Naive B cell (primary cell): ENCODE data around the gene EPG5. TPM values are rescaled to one million over a fixed set of nuclear protein-coding genes. Genes with fewer than 3 reads are reported as not detected.

ENCODE experiments used
- ATAC-seq, 2 donors: fragments of 150-1000 bp; cut with Tn5 transposase; 2 replicates each; pipeline ENCODE4 v1.10.0; 2021; ENCODE audit warnings: low read depth in 2 of 2, mild to moderate bottlenecking in 2 of 2, moderate library complexity in 2 of 2
- DNase-seq: peaks from one replicate; pipeline ENCODE4 v3.0.0; 2022
- H3K27ac Mint-ChIP-seq, 6 donors: one replicate each; pipeline ENCODE4 v1.8.0; 2020 to 2022; ENCODE audit warnings: mild to moderate bottlenecking in 6 of 6, mixed read lengths in 6 of 6, moderate library complexity in 5 of 6, inconsistent platforms in 2 of 6
- H3K27me3 Mint-ChIP-seq, 3 donors: one replicate each; pipeline ENCODE4 v1.8.0; 2021 to 2022; ENCODE audit warnings: mixed read lengths in 3 of 3, mild to moderate bottlenecking in 1 of 3
- H3K36me3 Mint-ChIP-seq, 2 donors: one replicate each; pipeline ENCODE4 v1.8.0; 2020 to 2022; ENCODE audit warnings: mixed read lengths in 2 of 2, inconsistent platforms in 1 of 2, mild to moderate bottlenecking in 1 of 2
- H3K4me1 Mint-ChIP-seq, 3 donors: one replicate each; pipeline ENCODE4 v1.8.0; 2020 to 2022; ENCODE audit warnings: mixed read lengths in 3 of 3, inconsistent platforms in 1 of 3, mild to moderate bottlenecking in 1 of 3, moderate library complexity in 1 of 3
- H3K4me3 Mint-ChIP-seq, 8 donors: one replicate each; pipeline ENCODE4 v1.8.0; 2020 to 2022; ENCODE audit warnings: mild to moderate bottlenecking in 8 of 8, mixed read lengths in 8 of 8, moderate library complexity in 8 of 8, inconsistent platforms in 2 of 8
- H3K9me3 Mint-ChIP-seq, 7 donors: one replicate each; pipeline ENCODE4 v1.8.0; 2020 to 2022; ENCODE audit warnings: mixed read lengths in 7 of 7, mild to moderate bottlenecking in 5 of 7, inconsistent platforms in 2 of 7, moderate library complexity in 1 of 7
- polyA plus RNA-seq, 6 donors: library from polyadenylated mRNA; unstranded; fragments of 300-500 nt; fragmentation: Illumina TruSeq; gene quantifications; one replicate each; pipeline ENCODE4 v1.2.3, GENCODE V29; 2021; ENCODE audit warnings: low read depth in 6 of 6

Gene EPG5
- polyA plus RNA-seq, 6 donors from 2014 or later: 3.4 to 6.9 (median 5.4) TPM

DNA sequence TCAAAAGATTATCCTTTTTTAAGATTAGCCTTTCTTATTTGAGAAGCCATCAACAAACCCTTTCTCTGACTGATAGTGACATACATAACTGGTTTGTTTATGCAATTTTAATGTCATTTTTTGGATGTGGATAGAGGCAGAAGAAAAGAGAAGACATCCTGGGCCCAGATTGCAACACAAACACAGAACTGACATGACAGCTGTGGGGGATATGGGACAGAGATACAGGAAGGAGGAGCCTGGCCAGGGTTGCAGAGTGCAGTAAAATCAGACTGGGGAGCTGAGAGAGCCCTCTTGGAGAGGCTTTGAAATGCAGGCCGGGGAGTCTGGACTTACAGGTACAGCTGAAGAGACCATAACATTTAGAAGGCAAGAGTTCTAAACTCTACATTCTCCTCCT is 76.5 kb downstream of the EPG5 start:
- H3K9me3 Mint-ChIP-seq: no peaks in the 10 kb centered on the region
- no peaks in the 10 kb centered on the region for H3K27me3 Mint-ChIP-seq
- H3K4me1 Mint-ChIP-seq: no peaks in the 10 kb centered on the region
- ATAC-seq (no peak), DNase-seq (no peak)
- H3K4me3 Mint-ChIP-seq: no peak overlapping the region
- peak overlapping the region in 2 of 6 donors; percentile 6 to 48 for H3K27ac Mint-ChIP-seq
- H3K36me3 Mint-ChIP-seq: peaks cover 12 to 30% of the 10 kb centered on the region in 2 donors

DNA sequence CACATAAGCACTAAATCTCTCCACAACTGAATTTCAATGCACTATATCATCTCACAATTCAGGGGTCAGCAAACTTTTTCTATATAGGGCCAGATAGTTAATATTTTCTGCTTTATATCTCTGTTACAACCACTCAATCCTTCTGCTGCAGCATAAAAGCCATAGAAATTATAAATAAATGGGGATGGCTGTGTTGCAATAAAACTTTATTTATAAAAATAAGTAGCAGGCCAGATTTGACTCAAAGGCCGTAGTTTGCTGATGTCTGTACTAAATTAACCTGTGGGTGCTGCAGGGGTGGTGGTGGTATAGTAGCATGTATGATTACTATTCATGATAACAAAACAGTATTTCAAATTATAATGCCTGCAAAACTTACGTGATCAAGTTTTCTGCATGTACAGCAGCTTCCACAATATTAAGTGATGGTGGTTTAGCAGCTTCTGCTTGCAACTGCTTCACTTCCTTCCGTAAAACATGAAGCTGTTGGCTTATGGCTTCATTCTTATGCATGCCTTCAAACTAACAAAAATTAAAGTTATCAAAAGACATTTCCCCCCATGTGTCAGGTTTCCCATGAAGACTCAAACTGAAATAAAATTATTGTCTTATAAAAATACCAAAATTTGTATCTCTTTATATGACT is 77.6 kb downstream of the EPG5 start:
- H3K27me3 Mint-ChIP-seq: no peaks in the 10 kb centered on the region
- no peaks in the 10 kb centered on the region for H3K9me3 Mint-ChIP-seq
- DNase-seq: no peak
- ATAC-seq: no peak
- peaks cover 12 to 24% of the 10 kb centered on the region in 2 donors for H3K36me3 Mint-ChIP-seq
- H3K4me1 Mint-ChIP-seq: no peaks in the 10 kb centered on the region
- no peak overlapping the region for H3K4me3 Mint-ChIP-seq
- peak overlapping the region in 1 of 6 donors; percentile 7 for H3K27ac Mint-ChIP-seq

DNA sequence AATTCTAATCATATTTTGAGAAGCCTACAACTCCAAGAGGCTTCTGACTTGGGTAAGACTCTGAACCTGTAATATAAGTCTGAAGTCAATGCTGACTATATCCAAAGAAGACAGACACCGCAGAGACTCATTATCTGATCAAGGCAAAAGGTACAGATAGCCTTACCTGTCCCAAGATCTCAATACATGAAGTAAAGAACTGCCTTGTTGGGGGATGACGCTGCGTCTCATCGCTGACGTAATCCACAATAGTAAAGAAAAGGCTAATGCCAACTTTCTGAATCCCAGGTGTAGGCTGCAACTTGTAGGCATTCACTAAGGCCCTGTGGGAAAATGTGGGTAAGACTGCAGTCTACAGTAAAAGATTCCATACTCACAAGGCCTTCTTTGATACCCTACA is 79.5 kb downstream of the EPG5 start:
- Mint-ChIP-seq H3K27me3 (no peaks in the 10 kb centered on the region), H3K36me3 (peaks cover 12 to 22% of the 10 kb centered on the region in 2 donors), H3K4me1 (no peaks in the 10 kb centered on the region), H3K4me3 (no peak overlapping the region), H3K9me3 (no peaks in the 10 kb centered on the region), H3K27ac (peak overlapping the region in 1 of 6 donors; percentile 59)
- ATAC-seq (no peak), DNase-seq (no peak)

DNA sequence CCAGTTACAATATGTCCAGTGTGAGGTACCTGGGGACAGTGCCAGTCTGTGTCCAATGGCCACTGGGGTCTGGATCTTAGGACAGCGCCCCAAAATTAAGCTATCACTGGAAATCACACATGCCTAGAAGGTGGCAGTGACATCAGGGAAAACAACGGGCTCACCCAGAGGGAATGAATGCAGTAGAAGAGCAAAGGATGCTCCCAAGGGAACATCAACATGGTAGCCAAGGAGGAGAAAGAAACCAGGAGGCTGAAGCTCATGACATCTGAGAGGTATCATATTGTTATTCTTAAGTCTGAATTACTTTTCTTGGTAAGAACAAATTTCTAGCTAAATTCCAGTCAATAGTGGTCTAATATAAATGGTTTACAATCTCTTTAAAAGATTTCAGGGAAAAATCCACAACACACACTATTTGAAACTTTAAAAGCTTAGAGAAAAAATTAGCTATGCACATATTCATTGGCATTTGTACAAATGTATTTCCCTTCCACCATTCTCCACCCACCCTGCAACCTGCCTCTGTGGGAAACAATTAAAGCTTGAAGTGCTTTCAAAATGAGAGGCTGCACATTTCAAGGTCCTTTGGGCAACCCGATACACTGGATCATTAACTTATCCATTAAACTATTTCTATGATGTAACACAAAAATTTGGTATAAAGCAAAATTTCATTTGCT is 86.1 kb downstream of the EPG5 start:
- DNase-seq (no peak), ATAC-seq (no peak)
- Mint-ChIP-seq H3K27me3 (no peaks in the 10 kb centered on the region), H3K36me3 (peaks cover 10 to 11% of the 10 kb centered on the region in 2 donors), H3K4me1 (peaks cover 6 to 9% (median 6%) of the 10 kb centered on the region in 3 donors), H3K27ac (peak overlapping the region in 1 of 6 donors; percentile 64), H3K9me3 (no peaks in the 10 kb centered on the region), H3K4me3 (no peak overlapping the region)

DNA sequence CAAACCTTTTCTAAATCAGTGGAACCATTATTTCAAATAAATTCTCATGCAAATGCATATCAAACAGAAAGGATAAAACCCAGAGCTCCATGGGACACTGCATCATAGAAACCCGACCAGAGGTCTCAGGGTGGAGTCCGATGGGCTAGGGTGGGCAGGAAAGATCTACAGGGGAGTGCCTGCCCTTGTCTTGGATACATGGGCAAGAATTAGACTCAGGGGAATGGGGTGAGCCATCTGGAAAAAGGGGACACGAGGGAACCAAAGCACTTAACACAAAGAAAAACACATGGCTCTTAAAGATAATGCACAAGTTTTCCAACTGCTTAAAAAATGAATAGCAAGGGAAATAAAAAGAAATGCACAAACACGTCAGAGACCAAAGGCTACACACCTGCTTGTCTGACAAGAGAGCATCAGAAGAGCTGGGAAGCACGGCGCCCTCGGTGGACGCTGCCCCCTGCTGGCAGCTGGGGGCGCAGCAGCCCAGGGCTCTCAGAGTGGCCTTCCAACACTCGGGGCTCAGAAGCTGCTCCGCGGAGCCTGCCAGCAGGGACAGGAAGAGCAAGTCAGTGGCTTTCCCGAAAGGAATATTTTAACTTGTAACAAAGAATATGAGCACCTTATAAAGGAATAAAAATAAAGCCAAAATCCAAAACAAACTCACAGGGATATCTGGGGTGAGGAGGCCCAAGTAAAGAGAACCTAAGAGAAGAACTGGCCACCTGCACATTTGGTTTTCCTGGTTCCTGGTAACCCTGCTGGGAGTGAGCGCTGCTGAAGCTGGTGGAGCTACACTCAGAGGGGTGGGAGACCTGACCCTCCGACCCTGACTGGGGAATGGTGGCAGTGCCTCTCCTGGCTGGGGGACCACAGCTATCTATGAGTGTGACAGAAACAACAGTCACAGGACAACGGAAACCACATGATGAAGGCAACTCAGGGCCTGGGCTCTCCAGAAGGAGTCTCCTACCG is 87.2 kb downstream of the EPG5 start:
- DNase-seq (peak; percentile 43), ATAC-seq (peak; percentile 68 to 88)
- no peaks in the 10 kb centered on the region for H3K27me3 Mint-ChIP-seq
- H3K9me3 Mint-ChIP-seq: peaks cover 0 to 5% (median 2%) of the 10 kb centered on the region in 7 donors
- H3K36me3 Mint-ChIP-seq: peaks cover 17 to 20% of the 10 kb centered on the region in 2 donors
- no peak overlapping the region for H3K4me3 Mint-ChIP-seq
- H3K27ac Mint-ChIP-seq: peak overlapping the region in 4 of 6 donors; percentile 22 to 86 (median 64)
- peaks cover 12 to 16% (median 13%) of the 10 kb centered on the region in 3 donors for H3K4me1 Mint-ChIP-seq

DNA sequence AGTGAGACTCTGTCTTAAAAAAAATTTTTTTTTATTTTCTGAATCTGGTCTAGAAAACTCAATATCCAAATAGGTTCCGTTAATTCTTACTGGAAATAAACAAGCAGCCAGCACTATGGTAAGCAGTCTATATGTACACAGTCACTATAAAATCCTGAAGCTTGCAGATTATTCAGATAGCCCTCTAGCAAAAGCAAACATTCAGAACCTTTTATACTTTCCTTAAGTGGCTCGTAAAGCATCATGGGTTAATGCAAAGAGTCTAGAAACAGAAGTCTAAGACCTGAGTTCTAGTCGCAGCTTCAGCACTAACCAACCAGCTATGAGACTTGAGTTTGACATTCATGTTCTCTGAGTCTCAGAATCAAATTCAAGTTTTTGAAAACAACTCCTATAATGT is 89.7 kb downstream of the EPG5 start:
- Mint-ChIP-seq H3K27me3 (no peaks in the 10 kb centered on the region), H3K4me1 (peaks cover 26 to 31% (median 26%) of the 10 kb centered on the region in 3 donors), H3K9me3 (peaks cover 0 to 19% (median 7%) of the 10 kb centered on the region in 7 donors), H3K4me3 (no peak overlapping the region), H3K36me3 (peaks cover 32 to 35% of the 10 kb centered on the region in 2 donors), H3K27ac (no peak overlapping the region)
- DNase-seq (no peak), ATAC-seq (no peak)

DNA sequence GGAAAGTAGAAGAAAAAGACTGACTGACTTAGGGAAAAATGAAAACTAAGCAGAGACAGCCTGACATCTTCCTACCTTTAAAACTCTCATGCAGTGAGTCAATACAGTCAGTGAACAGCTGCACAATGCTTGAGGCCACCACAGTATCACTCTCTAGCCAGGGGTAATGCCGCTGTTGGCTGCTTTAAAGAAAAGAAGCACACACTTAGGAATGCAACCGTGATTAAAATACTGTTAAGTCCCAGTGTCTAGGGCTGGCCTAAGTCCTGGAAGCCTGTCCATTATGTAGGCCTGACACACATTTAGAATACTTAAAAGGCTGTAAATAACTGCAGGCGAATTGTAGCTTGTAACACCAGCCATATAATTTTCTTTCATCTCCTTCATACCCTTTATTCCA is 91.0 kb downstream of the EPG5 start:
- H3K4me3 Mint-ChIP-seq: no peak overlapping the region
- ATAC-seq (no peak), DNase-seq (no peak)
- peaks cover 0 to 19% (median 7%) of the 10 kb centered on the region in 7 donors for H3K9me3 Mint-ChIP-seq
- peaks cover 31 to 38% of the 10 kb centered on the region in 2 donors for H3K36me3 Mint-ChIP-seq
- peak overlapping the region in 2 of 6 donors; percentile 29 to 56 for H3K27ac Mint-ChIP-seq
- H3K27me3 Mint-ChIP-seq: no peaks in the 10 kb centered on the region
- H3K4me1 Mint-ChIP-seq: peaks cover 26 to 36% (median 29%) of the 10 kb centered on the region in 3 donors

DNA sequence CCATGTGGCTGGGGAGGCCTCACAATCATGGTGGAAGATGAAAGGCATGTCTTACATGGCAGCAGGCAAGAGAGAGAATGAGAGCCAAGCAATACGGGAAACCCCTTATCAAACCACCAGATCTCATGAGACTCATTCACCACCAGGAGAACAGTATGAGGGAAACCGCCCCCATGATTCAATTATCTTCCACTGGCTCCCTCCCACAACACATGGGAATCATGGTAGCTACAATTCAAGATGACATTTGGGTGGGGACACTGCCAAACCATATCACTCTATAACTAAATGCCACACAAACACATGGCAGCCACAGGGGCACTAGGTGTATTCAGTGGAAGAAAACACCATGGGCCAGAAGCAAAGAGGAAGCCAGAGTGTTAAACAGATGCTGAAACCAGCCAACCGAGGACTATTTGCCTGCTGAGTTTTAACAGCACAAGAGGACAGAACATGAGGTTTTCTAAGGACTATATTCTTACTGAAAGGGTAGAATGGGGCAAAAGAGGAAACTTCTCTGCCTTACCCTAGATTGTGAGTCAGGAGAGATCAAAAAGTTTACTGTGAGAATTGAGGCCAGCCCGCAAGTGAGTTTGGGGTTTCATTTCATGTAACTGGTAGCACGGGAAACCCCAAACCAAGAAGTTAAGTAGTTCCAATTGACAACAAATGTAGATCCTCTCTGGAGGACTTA is 92.5 kb downstream of the EPG5 start:
- DNase-seq: peak; percentile 47
- H3K36me3 Mint-ChIP-seq: peaks cover 39 to 46% of the 10 kb centered on the region in 2 donors
- H3K9me3 Mint-ChIP-seq: peaks cover 0 to 19% (median 7%) of the 10 kb centered on the region in 7 donors
- peaks cover 21 to 29% (median 25%) of the 10 kb centered on the region in 3 donors for H3K4me1 Mint-ChIP-seq
- ATAC-seq: peak; percentile 89
- peak overlapping the region; percentile 87 to 96 (median 90) for H3K27ac Mint-ChIP-seq
- no peaks in the 10 kb centered on the region for H3K27me3 Mint-ChIP-seq
- H3K4me3 Mint-ChIP-seq: peak overlapping the region in 6 of 8 donors; percentile 29 to 79 (median 59)

DNA sequence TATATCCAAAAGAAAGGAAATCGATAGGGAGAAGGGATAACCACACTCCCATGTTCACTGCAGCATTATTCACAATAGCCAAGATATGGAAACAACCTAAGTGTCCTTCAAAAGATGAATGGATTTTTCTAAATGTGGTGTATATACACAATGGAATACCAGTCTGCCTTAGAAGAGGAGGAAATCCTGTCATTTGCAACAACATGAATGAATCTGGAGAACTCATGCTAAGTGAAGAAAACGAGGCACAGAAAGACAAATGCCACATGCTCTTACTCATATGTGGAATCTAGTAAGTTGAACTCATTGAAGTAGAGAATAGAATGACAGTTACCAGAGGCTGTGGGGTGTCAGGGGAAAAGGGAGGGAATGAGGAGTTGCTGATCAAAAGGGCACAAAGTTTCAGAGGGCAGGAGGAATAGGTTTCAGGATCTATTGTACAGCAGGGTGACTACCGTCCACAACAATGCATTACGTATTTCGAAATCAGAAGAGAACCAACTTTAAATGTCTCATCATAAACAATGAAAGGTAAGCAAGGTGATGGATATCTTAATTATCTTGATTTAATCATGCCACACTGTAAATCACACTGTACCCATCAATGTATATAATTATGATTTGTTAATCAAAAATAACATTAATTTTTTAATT is 95.6 kb downstream of the EPG5 start:
- peaks cover 50 to 58% of the 10 kb centered on the region in 2 donors for H3K36me3 Mint-ChIP-seq
- peak overlapping the region in 3 of 6 donors; percentile 0 to 94 (median 58) for H3K27ac Mint-ChIP-seq
- peaks cover 20 to 27% (median 24%) of the 10 kb centered on the region in 3 donors for H3K4me1 Mint-ChIP-seq
- peaks cover 0 to 19% (median 7%) of the 10 kb centered on the region in 7 donors for H3K9me3 Mint-ChIP-seq
- H3K4me3 Mint-ChIP-seq: no peak overlapping the region
- H3K27me3 Mint-ChIP-seq: no peaks in the 10 kb centered on the region
- DNase-seq (no peak), ATAC-seq (no peak)

DNA sequence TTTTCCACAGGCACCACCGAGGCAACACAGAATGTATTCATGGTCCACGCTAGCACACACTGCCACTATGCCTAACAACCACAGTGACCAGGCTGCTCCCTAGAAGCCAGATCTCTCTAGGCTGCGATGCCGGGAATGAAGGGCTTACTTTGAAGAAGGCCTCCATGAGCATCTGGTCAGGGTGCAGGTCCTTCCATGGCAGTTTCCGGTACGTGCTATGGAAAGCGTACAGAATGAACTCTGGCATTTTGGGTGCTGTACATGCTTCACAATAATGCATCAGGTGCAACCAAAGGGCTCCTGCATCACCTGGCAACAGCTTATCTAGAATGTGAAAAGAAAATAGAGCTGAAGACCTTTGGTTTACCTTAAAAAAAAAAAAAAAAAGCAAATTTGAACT is 96.7 kb downstream of the EPG5 start:
- H3K9me3 Mint-ChIP-seq: peaks cover 0 to 19% (median 7%) of the 10 kb centered on the region in 7 donors
- no peak for ATAC-seq
- H3K4me1 Mint-ChIP-seq: peaks cover 18 to 24% (median 21%) of the 10 kb centered on the region in 3 donors
- no peak overlapping the region for H3K4me3 Mint-ChIP-seq
- no peaks in the 10 kb centered on the region for H3K27me3 Mint-ChIP-seq
- no peak overlapping the region for H3K27ac Mint-ChIP-seq
- peaks cover 56 to 64% of the 10 kb centered on the region in 2 donors for H3K36me3 Mint-ChIP-seq
- DNase-seq: no peak

DNA sequence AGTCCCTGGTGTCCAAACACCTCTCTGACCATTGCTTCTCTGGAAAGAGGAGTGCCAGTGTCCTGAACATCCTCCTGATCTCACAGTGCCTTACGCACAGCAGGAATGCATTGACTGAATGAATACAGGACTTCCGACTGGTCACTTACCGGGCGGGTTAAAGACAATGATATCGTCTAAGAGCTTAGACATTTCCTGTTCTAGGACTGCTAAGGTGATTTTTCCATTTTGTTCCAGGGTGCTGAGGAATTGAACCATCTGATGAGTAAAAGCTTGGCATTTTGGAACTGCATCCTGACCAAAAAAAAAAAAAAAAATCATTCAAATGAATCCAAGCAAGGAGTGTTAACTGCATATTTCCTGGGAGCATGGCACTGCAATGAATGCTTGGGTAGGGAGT is 101.7 kb downstream of the EPG5 start:
- Mint-ChIP-seq H3K36me3 (peaks cover 47 to 58% of the 10 kb centered on the region in 2 donors), H3K4me1 (no peaks in the 10 kb centered on the region), H3K27me3 (no peaks in the 10 kb centered on the region), H3K9me3 (no peaks in the 10 kb centered on the region), H3K4me3 (no peak overlapping the region), H3K27ac (no peak overlapping the region)
- ATAC-seq (no peak), DNase-seq (no peak)

DNA sequence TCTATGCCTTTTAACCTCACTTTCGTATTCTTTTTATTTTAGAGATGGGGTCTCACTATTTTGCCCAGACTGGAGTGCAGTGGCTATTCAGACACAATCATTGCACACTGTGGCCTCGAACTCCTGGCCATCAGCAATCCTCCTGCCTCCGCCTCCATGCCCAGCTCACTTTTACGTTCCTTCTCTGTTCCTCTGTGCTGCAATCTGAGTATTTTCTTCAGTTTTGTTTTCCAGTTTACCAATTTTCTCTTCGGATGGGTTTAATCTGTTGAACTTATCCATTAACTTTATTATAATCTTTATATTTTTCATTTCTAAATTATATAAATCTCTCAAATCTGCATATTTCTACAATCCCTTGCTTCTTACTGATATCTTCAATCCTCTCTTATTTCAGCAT is 103.0 kb downstream of the EPG5 start:
- Mint-ChIP-seq H3K4me3 (no peak overlapping the region), H3K36me3 (peaks cover 48 to 57% of the 10 kb centered on the region in 2 donors), H3K4me1 (no peaks in the 10 kb centered on the region), H3K27ac (no peak overlapping the region), H3K27me3 (no peaks in the 10 kb centered on the region), H3K9me3 (no peaks in the 10 kb centered on the region)
- no peak for ATAC-seq
- no peak for DNase-seq
